Measurements from ENCODE around the gene CHKA.

DNA sequence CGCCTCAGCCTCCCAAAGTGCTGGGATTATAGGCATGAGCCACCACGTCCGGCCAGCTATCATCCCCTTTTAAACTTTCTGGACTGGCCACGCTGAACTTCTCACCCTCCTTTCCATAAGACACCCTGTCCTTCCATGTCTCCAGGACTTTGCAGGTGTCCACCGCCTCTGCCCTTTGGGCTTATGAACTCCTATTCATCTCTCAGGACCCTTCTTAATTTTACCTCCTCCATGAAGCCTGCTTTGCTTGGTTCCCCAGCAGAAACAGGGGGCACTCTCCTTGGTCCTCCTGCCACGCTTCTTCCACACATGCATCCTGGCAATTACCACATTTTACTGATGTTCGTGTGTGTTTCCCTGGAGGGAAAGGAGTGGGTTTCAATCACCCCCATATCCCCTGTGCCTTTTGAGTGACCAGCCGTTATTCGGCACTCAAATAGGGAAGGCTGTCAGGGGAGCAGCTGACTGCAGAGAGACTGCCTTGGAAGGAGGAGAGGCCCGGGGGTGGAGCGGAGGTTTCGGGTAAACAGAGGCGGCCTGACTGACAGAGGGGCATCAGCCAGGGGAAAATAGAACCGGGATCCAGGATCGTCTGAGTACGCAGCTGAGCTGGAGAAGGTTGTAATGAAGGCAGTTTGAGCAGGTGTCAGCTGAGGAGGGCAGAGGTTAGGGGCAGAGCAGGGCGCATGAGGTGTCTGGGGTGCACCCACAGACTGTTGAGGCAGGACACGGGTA, 27.1 kb upstream of the CHKA start:
- TF ChIP-seq, protein P1, sequence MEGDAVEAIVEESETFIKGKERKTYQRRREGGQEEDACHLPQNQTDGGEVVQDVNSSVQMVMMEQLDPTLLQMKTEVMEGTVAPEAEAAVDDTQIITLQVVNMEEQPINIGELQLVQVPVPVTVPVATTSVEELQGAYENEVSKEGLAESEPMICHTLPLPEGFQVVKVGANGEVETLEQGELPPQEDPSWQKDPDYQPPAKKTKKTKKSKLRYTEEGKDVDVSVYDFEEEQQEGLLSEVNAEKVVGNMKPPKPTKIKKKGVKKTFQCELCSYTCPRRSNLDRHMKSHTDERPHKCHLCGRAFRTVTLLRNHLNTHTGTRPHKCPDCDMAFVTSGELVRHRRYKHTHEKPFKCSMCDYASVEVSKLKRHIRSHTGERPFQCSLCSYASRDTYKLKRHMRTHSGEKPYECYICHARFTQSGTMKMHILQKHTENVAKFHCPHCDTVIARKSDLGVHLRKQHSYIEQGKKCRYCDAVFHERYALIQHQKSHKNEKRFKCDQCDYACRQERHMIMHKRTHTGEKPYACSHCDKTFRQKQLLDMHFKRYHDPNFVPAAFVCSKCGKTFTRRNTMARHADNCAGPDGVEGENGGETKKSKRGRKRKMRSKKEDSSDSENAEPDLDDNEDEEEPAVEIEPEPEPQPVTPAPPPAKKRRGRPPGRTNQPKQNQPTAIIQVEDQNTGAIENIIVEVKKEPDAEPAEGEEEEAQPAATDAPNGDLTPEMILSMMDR (IDR thresholded peaks at IDR 0.05) = no peak
- TF ChIP-seq POLR2A (IDR thresholded peaks at IDR 0.05) = no peak

All from body of pancreas (tissue), 4 donors.